A549 (cell line): ENCODE data around the gene TMEM108. TPM values are rescaled to one million over a fixed set of nuclear protein-coding genes. Genes with fewer than 3 reads are reported as not detected.
A peak's percentile ranks its signal among the peaks of the same experiment; 100 is the strongest.

Source experiments
- ATAC-seq, 2 experiments: fragments of 200-7000 bp in 1 of 2; fragments of >200 bp in 1 of 2; cut with Nextera tagmentation in 1 of 2; cut with Tn5 transposase in 1 of 2; 3 replicates each; pipeline versions ENCODE4 v1.8.0 to v1.9.1; 2018 to 2020; ENCODE audit warnings: mild to moderate bottlenecking in 1 of 2, moderate library complexity in 1 of 2
- CTCF ChIA-PET: fragments of 300-600 bp; sonication (Branson Sonifier 250); formaldehyde crosslinking; extraction: SDS; loops from one replicate; lab custom pipeline; 2021; ENCODE audit warnings: antibody characterized with exemption, inconsistent platforms; lab: Yijun Ruan, JAX
- POLR2A ChIA-PET: fragments of 350-600 bp; formaldehyde crosslinking; extraction: SDS; loops from one replicate; lab custom pipeline; 2021; ENCODE audit warnings: antibody characterized with exemption, inconsistent platforms; lab: Yijun Ruan, JAX
- DNase-seq, 2 experiments: peaks; one replicate each; pipeline versions ENCODE4 v3.0.0 to v3.0.0-alpha.2; 2011 to 2016; ENCODE audit warnings: low read depth in 1 of 2, low spot score in 1 of 2
- FAIRE-seq: peaks from 2 replicates; lab custom pipeline; 2011; peaks lifted over from hg19 to GRCh38; lab: Jason Lieb, UNC
- H3K27ac ChIP-seq, 2 experiments: fragments of >200 bp; sonication (Bioruptor Twin); formaldehyde crosslinking; 3 replicates each; pipeline ENCODE4 v1.5.1; 2016 to 2017
- H3K4me1 ChIP-seq: fragments of >200 bp; sonication (Bioruptor Twin); formaldehyde crosslinking; 3 replicates; pipeline ENCODE4 v1.6.1; 2016
- H3K4me2 ChIP-seq: fragments of >200 bp; sonication (Bioruptor Twin); formaldehyde crosslinking; 3 replicates; pipeline ENCODE4 v1.6.1; 2016
- H3K4me3 ChIP-seq: fragments of >200 bp; sonication (Bioruptor Twin); formaldehyde crosslinking; 3 replicates; pipeline ENCODE4 v1.5.1; 2016
- H3K9me3 ChIP-seq: fragments of >200 bp; sonication (Bioruptor Twin); formaldehyde crosslinking; 3 replicates; pipeline ENCODE4 v1.6.1; 2016
- FOSL2 ChIP-seq, 2 experiments: fragments of 450-650 bp in 1 of 2; fragments of >200 bp in 1 of 2; sonication (Bioruptor Twin) in 1 of 2; formaldehyde crosslinking; IDR thresholded peaks; 2 replicates each; pipeline versions ENCODE4 v1.5.0 to v1.6.1; 2016 to 2020; ENCODE audit warnings: mild to moderate bottlenecking in 1 of 2, moderate library complexity in 1 of 2
- HDAC2 ChIP-seq: fragments of 200-600 bp; sonication (generic); IDR thresholded peaks from 2 replicates; pipeline ENCODE4 v1.6.1; 2016
- HEYL ChIP-seq: fragments of 250-450 bp; sonication (Bioruptor Pico); IDR thresholded peaks from 2 replicates; pipeline ENCODE4 v1.8.0; 2021; ENCODE audit warnings: mild to moderate bottlenecking, moderate library complexity
- MAFK ChIP-seq: fragments of 450-650 bp; IDR thresholded peaks from 2 replicates; pipeline ENCODE4 v1.6.1; 2014; ENCODE audit not compliant: partially characterized antibody
- NPAS2 ChIP-seq: fragments of 250-450 bp; sonication (Bioruptor Pico); IDR thresholded peaks from 2 replicates; pipeline ENCODE4 v1.8.0; 2022; ENCODE audit warnings: mild to moderate bottlenecking, moderate library complexity, borderline replicate concordance
- POLR2A ChIP-seq: IDR thresholded peaks from 2 replicates; pipeline ENCODE4 v1.6.1; 2012; ENCODE audit warnings: mild to moderate bottlenecking, low read length
- POLR2AphosphoS2 ChIP-seq: conservative IDR thresholded peaks from 2 replicates; pipeline ENCODE4 v1.6.1; 2012; ENCODE audit warnings: low read length, improper control_type of control experiment, inconsistent platforms
- RAD21 ChIP-seq, 2 experiments: fragments of >200 bp in 1 of 2; sonication (Bioruptor Twin) in 1 of 2; formaldehyde crosslinking in 1 of 2; IDR thresholded peaks in 1 of 2; conservative IDR thresholded peaks in 1 of 2; 2 replicates in 1 of 2; 3 replicates in 1 of 2; pipeline ENCODE4 v1.6.1; 2012 to 2018; ENCODE audit warnings: inconsistent platforms in 1 of 2
- RARB ChIP-seq: fragments of 250-450 bp; sonication (Bioruptor Pico); IDR thresholded peaks from 2 replicates; pipeline ENCODE4 v1.8.0; 2021; ENCODE audit warnings: mild to moderate bottlenecking, moderate library complexity
- TP53 ChIP-seq: fragments of 250-450 bp; sonication (Bioruptor Pico); IDR thresholded peaks from 2 replicates; pipeline ENCODE4 v1.5.0; 2021; ENCODE audit warnings: mild to moderate bottlenecking, moderate library complexity
- ZC3H11A ChIP-seq: fragments of 450-650 bp; IDR thresholded peaks from 2 replicates; pipeline ENCODE4 v1.6.1; 2014; ENCODE audit warnings: antibody characterized with exemption, mild to moderate bottlenecking
- WGBS: methylation state at CpG from one replicate; pipeline ENCODE4 v1.1.6; 2017; ENCODE audit errors: missing lambda C conversion rate; 5-methylcytosine and 5-hydroxymethylcytosine counted together
- polyA plus RNA-seq, 4 experiments: library from polyadenylated mRNA; depleted of rRNA in 3 of 4; stranded (reverse); fragments of >200 nt; fragmentation: RNase III in 1 of 4; extraction: RNeasy Plus Mini Kit Qiagen cat#74134 plus additional on column Dnase treatment in 1 of 4; gene quantifications; 2 replicates in 3 of 4; 3 replicates in 1 of 4; pipeline ENCODE4 v1.2.3, GENCODE V29; 2011 to 2017
- TF ChIP-seq, protein P1 (sequence below): fragments of >200 bp; sonication (Bioruptor Twin); formaldehyde crosslinking; IDR thresholded peaks from 2 replicates; pipeline ENCODE4 v1.6.1; 2016

TMEM108 gene
- polyA plus RNA-seq, 2 of the 4 experiments (the other 2 are of a cell fraction), result not detected

DNA sequence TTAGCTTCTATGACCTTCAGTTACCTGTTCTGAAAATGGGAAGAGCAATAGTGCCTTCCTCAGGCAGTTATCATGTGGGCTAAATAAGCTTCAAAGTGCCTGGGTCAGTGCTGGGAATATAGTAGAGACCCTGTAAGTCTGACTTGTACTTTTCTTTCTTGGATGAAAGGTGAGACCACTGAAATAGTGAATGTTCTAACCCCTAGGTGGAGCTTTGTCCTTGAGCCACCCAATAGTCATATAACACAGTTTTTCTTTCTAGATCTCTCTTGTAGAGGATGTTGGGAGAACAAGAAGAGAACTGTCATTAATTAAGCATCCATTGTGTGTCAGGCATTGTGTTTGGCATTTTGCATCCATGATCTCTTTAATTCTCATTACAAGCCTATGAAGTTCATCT, 348.7 kb downstream of the TMEM108 start:
- no peaks in the 10 kb centered on the region for H3K4me1 ChIP-seq
- TF ChIP-seq RAD21 (conservative IDR thresholded peaks at IDR 0.05 in 1 of 2, IDR thresholded peaks at IDR 0.05 in 1 of 2) (peak in 1 of 2 experiments; percentile 9; a peak in 1 of 5 replicates), POLR2AphosphoS2 (no peak)
- no peak for ATAC-seq
- no peak overlapping the region for H3K4me2 ChIP-seq
- no peak overlapping the region for H3K27ac ChIP-seq
- no peak for DNase-seq
- CTCF ChIA-PET, result interaction anchor here (0.6 to 1.0 kb wide), 2 partner anchors 10 to 559 kb away, joined by 3 to 4 read pairs; no protein-coding TSS in a partner anchor
- no peak for FAIRE-seq
- no peak overlapping the region for H3K4me3 ChIP-seq
- POLR2A ChIA-PET, result no interaction called here
- no peaks in the 10 kb centered on the region for H3K9me3 ChIP-seq

DNA sequence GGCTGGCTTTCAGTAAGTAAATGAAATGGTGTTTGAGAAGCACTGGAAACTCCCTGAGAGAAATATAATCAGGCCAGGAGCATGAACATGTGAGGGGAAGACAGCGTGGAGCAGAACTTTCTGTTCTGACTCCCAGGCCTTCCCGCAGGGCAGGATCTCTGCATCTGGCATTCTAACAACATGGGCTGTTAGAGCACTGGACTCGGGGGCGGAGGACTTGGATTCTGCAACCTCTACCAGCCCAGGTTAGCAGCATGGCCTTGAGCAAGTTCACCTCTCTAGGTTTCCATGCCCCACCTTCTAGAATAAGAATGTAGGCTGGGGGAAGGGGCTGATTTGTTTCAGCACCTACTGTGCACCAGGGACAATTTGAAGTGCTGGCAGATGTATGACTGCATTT, 349.1 kb downstream of the TMEM108 start:
- CTCF ChIA-PET, result interaction anchor here (0.6 kb wide), 1 partner anchor 560 kb away, joined by 3 read pairs; no protein-coding TSS in a partner anchor
- no peaks in the 10 kb centered on the region for H3K9me3 ChIP-seq
- no peak for FAIRE-seq
- no peak overlapping the region for H3K4me2 ChIP-seq
- WGBS, result 43% methylated on average over 3 of the region's 4 CpGs
- ATAC-seq, result no peak
- no peak for DNase-seq
- POLR2A ChIA-PET, result no interaction called here
- no peak overlapping the region for H3K4me3 ChIP-seq
- TF ChIP-seq NPAS2 (CRISPR knock-in tag) (no peak), RARB (no peak), POLR2AphosphoS2 (no peak), HDAC2 (no peak)
- TF ChIP-seq, protein P1, sequence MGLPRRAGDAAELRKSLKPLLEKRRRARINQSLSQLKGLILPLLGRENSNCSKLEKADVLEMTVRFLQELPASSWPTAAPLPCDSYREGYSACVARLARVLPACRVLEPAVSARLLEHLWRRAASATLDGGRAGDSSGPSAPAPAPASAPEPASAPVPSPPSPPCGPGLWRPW, result no peak
- H3K27ac ChIP-seq, result no peak overlapping the region
- H3K4me1 ChIP-seq, result no peaks in the 10 kb centered on the region

DNA sequence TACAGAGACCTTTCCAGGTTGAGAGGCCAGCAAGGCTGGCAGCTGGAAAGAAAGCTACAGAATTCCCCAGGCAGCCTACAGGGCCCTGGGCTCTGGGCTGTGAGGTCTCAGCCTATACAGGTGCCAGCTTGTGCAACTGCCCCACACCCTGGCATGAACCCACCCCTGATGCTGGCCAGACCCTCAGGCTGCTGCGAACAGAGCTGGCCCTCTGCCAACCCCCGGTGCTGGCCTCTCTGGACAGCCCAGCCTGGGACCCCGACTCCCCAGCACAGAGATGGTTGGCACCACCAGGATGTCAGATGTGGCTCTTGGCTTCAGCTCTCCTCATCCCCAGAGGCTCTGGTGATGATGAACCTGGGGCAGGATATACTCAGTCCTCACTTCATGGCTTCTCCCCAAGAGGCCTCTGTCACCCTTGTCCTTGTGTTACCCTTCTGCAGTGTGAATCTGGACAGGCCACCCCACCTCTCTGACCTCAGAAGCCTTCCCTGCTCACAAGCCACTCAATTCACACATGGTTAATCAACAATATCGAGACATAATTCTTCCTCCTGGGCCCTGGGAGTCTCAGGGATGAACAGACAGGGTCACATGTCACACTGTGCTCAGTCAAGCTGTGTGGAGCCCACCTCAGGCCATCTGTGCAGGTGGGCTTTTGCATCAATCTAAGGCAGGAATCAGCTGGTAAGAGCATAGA, 350.7 kb downstream of the TMEM108 start:
- Histone ChIP-seq H3K4me1 (no peaks in the 10 kb centered on the region), H3K4me2 (no peak overlapping the region), H3K27ac (no peak overlapping the region), H3K4me3 (no peak overlapping the region)
- no peak for DNase-seq
- ATAC-seq, result no peak
- 20% methylated on average over 1 of the region's 4 CpGs for WGBS
- no peak for FAIRE-seq
- CTCF ChIA-PET, result interaction anchor here (1.3 to 1.9 kb wide), 2 partner anchors 8 to 657 kb away, joined by 3 to 8 read pairs; no protein-coding TSS in a partner anchor
- TF ChIP-seq HEYL, result no peak
- no peak for TF ChIP-seq TP53 (CRISPR knock-in tag)
- TF ChIP-seq, protein P1, result no peak
- TF ChIP-seq ZC3H11A, result no peak
- TF ChIP-seq, all 56 proteins: peak for 0
- no peaks in the 10 kb centered on the region for H3K9me3 ChIP-seq
- POLR2A ChIA-PET, result no interaction called here

DNA sequence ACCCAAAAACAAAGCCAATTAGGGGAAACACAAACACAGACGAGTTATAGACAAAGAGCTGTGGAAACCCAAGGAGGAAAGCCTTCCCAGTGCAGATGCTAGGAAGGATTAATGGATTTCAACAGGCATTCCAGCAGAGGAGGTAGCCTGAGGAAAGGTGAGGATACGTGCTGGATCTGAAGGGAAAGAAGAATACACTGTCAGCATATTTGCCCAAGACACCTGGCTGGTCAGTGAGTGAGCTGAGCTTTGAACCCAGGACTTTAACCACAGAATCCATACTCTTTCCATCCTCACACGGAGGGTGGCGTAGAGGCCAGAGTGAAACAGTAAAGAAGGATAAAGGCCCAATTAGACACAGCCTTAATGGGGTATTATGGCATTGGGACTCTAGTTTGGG, 352.5 kb downstream of the TMEM108 start:
- ChIA-PET CTCF (interaction anchor here (0.9 kb wide), 1 partner anchor 660 kb away, joined by 4 read pairs; no protein-coding TSS in a partner anchor), POLR2A (no interaction called here)
- no peak for ATAC-seq
- FAIRE-seq, result no peak
- H3K27ac ChIP-seq, result no peak overlapping the region
- no peaks in the 10 kb centered on the region for H3K9me3 ChIP-seq
- TF ChIP-seq NPAS2 (CRISPR knock-in tag), result no peak
- no peak for TF ChIP-seq POLR2A
- TF ChIP-seq MAFK, result peak; percentile 35
- no peak overlapping the region for H3K4me3 ChIP-seq
- no peak for DNase-seq
- no peak overlapping the region for H3K4me2 ChIP-seq
- whole genome bisulfite sequencing, result 44% methylated on average over 4 of the region's 4 CpGs
- H3K4me1 ChIP-seq, result no peaks in the 10 kb centered on the region

DNA sequence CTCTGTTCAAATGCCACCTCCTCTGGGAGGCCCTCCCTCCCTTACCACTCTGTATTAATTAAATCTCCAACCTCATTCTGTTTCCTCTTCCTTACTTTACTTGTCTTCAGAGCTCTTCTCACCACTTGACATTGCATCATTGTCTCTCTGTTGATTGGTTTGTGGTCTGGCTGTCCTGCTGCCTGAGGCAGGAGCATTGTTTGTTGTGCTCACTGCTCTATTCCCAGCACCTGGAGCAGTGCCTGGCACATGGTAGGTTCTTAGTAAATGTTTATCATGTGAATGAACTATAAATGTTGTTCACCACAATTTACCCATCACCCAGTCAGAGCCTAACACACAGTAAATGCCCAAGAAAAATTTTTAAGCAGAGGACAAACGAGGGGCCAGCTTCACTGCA, 355.0 kb downstream of the TMEM108 start:
- Histone ChIP-seq H3K27ac (no peak overlapping the region), H3K4me2 (no peak overlapping the region), H3K4me1 (no peaks in the 10 kb centered on the region), H3K4me3 (no peak overlapping the region), H3K9me3 (no peaks in the 10 kb centered on the region)
- FAIRE-seq, result no peak
- ChIA-PET CTCF (interaction anchor here (1.3 kb wide), 1 partner anchor 662 kb away, joined by 3 read pairs; no protein-coding TSS in a partner anchor), POLR2A (no interaction called here)
- 0% methylated on average over 1 of the region's 1 CpG for WGBS
- TF ChIP-seq FOSL2 (IDR thresholded peaks at IDR 0.05) (no peak), FOSL2 (CRISPR knock-in tag; IDR thresholded peaks at IDR 0.05) (no peak)
- DNase-seq, result no peak
- ATAC-seq, result no peak
